H1 (cell line): ENCODE measurements around the gene WWC2. TPM values are rescaled to one million over a fixed set of nuclear protein-coding genes. Genes with fewer than 3 reads are reported as not detected.

Experiments used
- CTCF ChIA-PET: fragments of 300-600 bp; sonication (Branson Sonifier 250); formaldehyde crosslinking; loops from one replicate; lab custom pipeline; 2021; ENCODE audit not compliant: partially characterized antibody; lab: Charles Lee
- POLR2A ChIA-PET: fragments of 300-600 bp; sonication (Branson Sonifier 250); formaldehyde crosslinking; loops from one replicate; lab custom pipeline; 2021; ENCODE audit warnings: inconsistent platforms; ENCODE audit not compliant: partially characterized antibody; lab: Charles Lee
- DNase-seq, 2 experiments: peaks; one replicate each; pipeline versions ENCODE4 v3.0.0 to v3.0.0-alpha.2; 2010 to 2022; ENCODE audit warnings: low spot score in 2 of 2, low read depth in 1 of 2, mixed read lengths in 1 of 2
- FAIRE-seq: peaks from 2 replicates; lab custom pipeline; 2011; peaks lifted over from hg19 to GRCh38; lab: Jason Lieb, UNC
- H2AFZ ChIP-seq: 2 replicates; pipeline ENCODE4 v1.8.1; 2012; ENCODE audit warnings: low read length, inconsistent platforms
- H2AK5ac ChIP-seq: 2 replicates; pipeline ENCODE4 v1.6.1; 2013; ENCODE audit warnings: low read depth, low read length
- H2BK120ac ChIP-seq: replicated peaks from 2 replicates; pipeline ENCODE3; 2013; ENCODE audit warnings: low read depth, low read length, inconsistent platforms
- H2BK12ac ChIP-seq: 2 replicates; pipeline ENCODE4 v1.6.1; 2013; ENCODE audit warnings: low read depth, low read length
- H2BK15ac ChIP-seq: 2 replicates; pipeline ENCODE4 v1.6.1; 2013; ENCODE audit warnings: low read length
- H2BK20ac ChIP-seq: 2 replicates; pipeline ENCODE4 v1.6.1; 2013; ENCODE audit warnings: low read length
- H2BK5ac ChIP-seq: 2 replicates; pipeline ENCODE4 v1.6.1; 2013; ENCODE audit warnings: low read depth, low read length
- H3K14ac ChIP-seq: 2 replicates; pipeline ENCODE4 v1.6.1; 2013; ENCODE audit warnings: inconsistent platforms; ENCODE audit not compliant: insufficient read length
- H3K18ac ChIP-seq: 2 replicates; pipeline ENCODE4 v1.6.1; 2013; ENCODE audit warnings: low read length; ENCODE audit errors: extremely low read depth
- H3K23ac ChIP-seq: 2 replicates; pipeline ENCODE4 v1.6.1; 2013; ENCODE audit warnings: inconsistent platforms; ENCODE audit not compliant: insufficient read length
- H3K23me2 ChIP-seq: 2 replicates; pipeline ENCODE4 v1.6.1; 2013; ENCODE audit warnings: low read depth, low read length
- H3K27ac ChIP-seq: 2 replicates; pipeline ENCODE4 v1.6.1; 2011; ENCODE audit warnings: low read depth, low read length, inconsistent platforms
- H3K27me3 ChIP-seq, 4 experiments: replicated peaks in 1 of 4; 1 replicate in 1 of 4; 2 replicates in 3 of 4; pipeline versions ENCODE4 v1.6.1 to v1.8.1; 2011 to 2013; ENCODE audit warnings: low read length in 3 of 4, mild to moderate bottlenecking in 3 of 4, inconsistent platforms in 2 of 4, mixed read lengths in 2 of 4, moderate library complexity in 1 of 4; ENCODE audit not compliant: control insufficient read depth in 3 of 4, insufficient read depth in 3 of 4; ENCODE audit errors: extremely low read depth in 1 of 4
- H3K36me3 ChIP-seq, 4 experiments: 2 replicates each; pipeline versions ENCODE4 v1.6.1 to v1.8.1; 2011 to 2013; ENCODE audit warnings: mild to moderate bottlenecking in 4 of 4, low read length in 3 of 4, moderate library complexity in 2 of 4, control low read depth in 1 of 4, inconsistent platforms in 1 of 4; ENCODE audit not compliant: insufficient read depth in 4 of 4, control insufficient read depth in 2 of 4
- H3K4ac ChIP-seq: replicated peaks from 2 replicates; pipeline ENCODE3; 2013; ENCODE audit warnings: low read length, low read depth, mixed read lengths, inconsistent platforms; ENCODE audit not compliant: insufficient read length
- H3K4me1 ChIP-seq, 4 experiments: replicated peaks in 1 of 4; 1 replicate in 1 of 4; 2 replicates in 3 of 4; pipeline versions ENCODE4 v1.6.1 to v1.8.1; 2011 to 2013; ENCODE audit warnings: low read length in 3 of 4, inconsistent platforms in 2 of 4, mixed read lengths in 1 of 4; ENCODE audit not compliant: insufficient read depth in 4 of 4, control insufficient read depth in 3 of 4
- H3K4me2 ChIP-seq, 2 experiments: 2 replicates each; pipeline versions ENCODE4 v1.6.1 to v1.8.1; 2011 to 2013; ENCODE audit warnings: low read depth in 2 of 2, low read length in 2 of 2, control low read depth in 1 of 2, inconsistent platforms in 1 of 2, mild to moderate bottlenecking in 1 of 2; ENCODE audit not compliant: insufficient read depth in 1 of 2
- H3K4me3 ChIP-seq, 4 experiments: fragments of 200-600, 300-600 bp in 1 of 4; sonication (generic), shearing (Covaris generic), sonication (Bioruptor Twin) in 1 of 4; 2 replicates each; pipeline versions ENCODE4 v1.5.1 to v1.8.1; 2011 to 2016; ENCODE audit warnings: low read length in 4 of 4, low read depth in 3 of 4, control low read depth in 2 of 4, inconsistent platforms in 2 of 4, mild to moderate bottlenecking in 2 of 4, mixed read lengths in 1 of 4, moderate library complexity in 1 of 4; ENCODE audit not compliant: insufficient read depth in 2 of 4; ENCODE audit errors: extremely low read depth in 1 of 4
- H3K56ac ChIP-seq: replicated peaks from 2 replicates; pipeline ENCODE3; 2013; ENCODE audit warnings: low read depth, mild to moderate bottlenecking, mixed read lengths, low read length, inconsistent platforms; ENCODE audit not compliant: insufficient read length
- H3K79me1 ChIP-seq: 2 replicates; pipeline ENCODE4 v1.6.1; 2013; ENCODE audit warnings: low read depth, low read length, control low read depth
- H3K79me2 ChIP-seq, 2 experiments: 2 replicates each; pipeline versions ENCODE4 v1.6.1 to v1.8.1; 2012 to 2013; ENCODE audit warnings: low read length in 2 of 2, mild to moderate bottlenecking in 2 of 2, inconsistent platforms in 1 of 2; ENCODE audit not compliant: insufficient read depth in 2 of 2, control insufficient read depth in 1 of 2
- H3K9ac ChIP-seq, 4 experiments: replicated peaks in 1 of 4; 1 replicate in 1 of 4; 2 replicates in 3 of 4; pipeline versions ENCODE4 v1.6.1 to v1.8.1; 2011 to 2013; ENCODE audit warnings: low read depth in 3 of 4, low read length in 3 of 4, control low read depth in 2 of 4, mild to moderate bottlenecking in 2 of 4, moderate library complexity in 2 of 4, inconsistent platforms in 1 of 4; ENCODE audit errors: extremely low read depth in 1 of 4
- H3K9me3 ChIP-seq, 2 experiments: 2 replicates each; pipeline versions ENCODE4 v1.6.1 to v1.8.1; 2012 to 2013; ENCODE audit warnings: mild to moderate bottlenecking in 2 of 2, moderate library complexity in 2 of 2, control low read depth in 1 of 2, inconsistent platforms in 1 of 2, low read depth in 1 of 2, low read length in 1 of 2, mixed read lengths in 1 of 2; ENCODE audit not compliant: insufficient read depth in 2 of 2
- H4K20me1 ChIP-seq, 2 experiments: replicated peaks in 1 of 2; 2 replicates each; pipeline versions ENCODE3 to v1.8.1; 2011 to 2013; ENCODE audit warnings: inconsistent platforms in 2 of 2, low read length in 2 of 2, mild to moderate bottlenecking in 1 of 2; ENCODE audit not compliant: insufficient read depth in 2 of 2, control insufficient read depth in 1 of 2
- H4K5ac ChIP-seq: 2 replicates; pipeline ENCODE4 v1.6.1; 2013; ENCODE audit warnings: low read length, low read depth, mixed read lengths, inconsistent platforms; ENCODE audit not compliant: insufficient read length
- H4K8ac ChIP-seq: 2 replicates; pipeline ENCODE4 v1.8.0; 2013; ENCODE audit warnings: mild to moderate bottlenecking, moderate library complexity, low read length, inconsistent platforms; ENCODE audit not compliant: insufficient read depth; ENCODE audit errors: extremely low read depth
- H4K91ac ChIP-seq: replicated peaks from 2 replicates; pipeline ENCODE3; 2013; ENCODE audit warnings: low read length, mixed read lengths, inconsistent platforms; ENCODE audit not compliant: insufficient read length
- SRF ChIP-seq: IDR thresholded peaks from 2 replicates; pipeline ENCODE4 v1.6.1; 2011; ENCODE audit warnings: mild to moderate bottlenecking, low read depth, low read length, moderate library complexity
- WGBS, 2 experiments: shearing (Covaris generic) in 1 of 2; methylation state at CpG; one replicate each; pipeline versions ENCODE4 v1.1.6 to v1.1.7; 2013 to 2015; ENCODE audit warnings: low lambda C conversion rate in 2 of 2, mixed read lengths in 2 of 2, inconsistent platforms in 1 of 2, low coverage in 1 of 2, missing lambda C conversion rate in 1 of 2; ENCODE audit not compliant: insufficient replicate concordance in 2 of 2, insufficient coverage in 1 of 2, insufficient read length in 1 of 2; ENCODE audit errors: extremely low coverage in 1 of 2, missing lambda C conversion rate in 1 of 2; 5-methylcytosine and 5-hydroxymethylcytosine counted together
- polyA plus RNA-seq, 7 experiments: library from polyadenylated mRNA; depleted of rRNA in 3 of 7; stranded (reverse) in 5 of 7; unstranded in 2 of 7; fragments of >200 nt in 5 of 7; fragments of 200-250 nt in 2 of 7; gene quantifications; 1 replicate in 5 of 7; 2 replicates in 1 of 7; 4 replicates in 1 of 7; pipeline versions ENCODE4 v1.2.1 to v1.2.3, GENCODE V29; 2011 to 2013; ENCODE audit warnings: missing spikeins in 2 of 7, mixed read lengths in 2 of 7
- total RNA-seq: library from RNA; stranded (reverse); fragmentation: NEBNext Ultra II Directional; extraction: Animal tissue kit (Norgen Biotek cat#: 25700); gene quantifications from 2 replicates; pipeline ENCODE4 v1.2.1, GENCODE V29; 2021

Gene WWC2
- total and polyA plus RNA-seq, 2 of the 8 experiments (the other 6 are each of a cell fraction or from before 2014, with no cell fraction given): 17.6 to 135 TPM

- no peak overlapping the region for H2BK5ac ChIP-seq
- H3K23me2 ChIP-seq: no peaks in the 10 kb centered on the region
- H4K8ac ChIP-seq: no peak overlapping the region
- H3K14ac ChIP-seq: no peak overlapping the region
- no peak overlapping the region for H3K4ac ChIP-seq
- no peak overlapping the region for H4K5ac ChIP-seq
- no peak for TF ChIP-seq SRF
- H2BK120ac ChIP-seq: no peak overlapping the region
- no peak overlapping the region for H3K9ac ChIP-seq
- no peak overlapping the region for H3K18ac ChIP-seq
- DNase-seq (no peak), FAIRE-seq (no peak)
- H2BK20ac ChIP-seq: no peak overlapping the region
- no peak overlapping the region for H2AFZ ChIP-seq
- no peaks in the 10 kb centered on the region for H3K36me3 ChIP-seq
- H3K23ac ChIP-seq: no peak overlapping the region
- H3K27me3 ChIP-seq: no peaks in the 10 kb centered on the region
- H3K79me2 ChIP-seq: peaks cover 22 to 100% of the 10 kb centered on the region in 2 experiments
- H2AK5ac ChIP-seq: no peak overlapping the region
- H3K56ac ChIP-seq: no peak overlapping the region
- no peak overlapping the region for H4K91ac ChIP-seq
- peaks cover 4% of the 10 kb centered on the region; the same call in 1 of the 2 replicates for H3K79me1 ChIP-seq
- peaks cover 12 to 23% of the 10 kb centered on the region in 2 experiments for H4K20me1 ChIP-seq
- peaks cover 0 to 11% (median 3%) of the 10 kb centered on the region in 4 experiments; a peak in 5 of 7 replicates for H3K4me1 ChIP-seq
- no peak overlapping the region for H3K4me2 ChIP-seq
- H3K27ac ChIP-seq: no peak overlapping the region
- no peaks in the 10 kb centered on the region for H3K9me3 ChIP-seq
- H3K4me3 ChIP-seq: no peak overlapping the region
- H2BK12ac ChIP-seq: no peak overlapping the region
- WGBS, 2 experiments: 95% methylated on average over 6 of the region's 6 CpGs; no CpG with 5 or more reads in 1 of the 2 experiments
- ChIA-PET POLR2A (interaction anchor here (1.2 to 3.0 kb wide), 2 partner anchors 33 to 45 kb away, joined by 3 to 11 read pairs; partner anchors contain the start of gene WWC2), CTCF (interaction anchor here (1.4 to 1.8 kb wide), 3 partner anchors 18 to 119 kb away, joined by 3 to 4 read pairs (median 4); no protein-coding TSS in a partner anchor)
- H2BK15ac ChIP-seq: no peak overlapping the region
Measured at GRCh38 chr4:183142571-183143550, 43.8 kb downstream of the WWC2 start.
